HG03045 (cell line): ENCODE measurements around the gene FILIP1.

Experiments used
- ATAC-seq: cut with Tn5 transposase; IDR thresholded peaks from one replicate; pipeline ENCODE4 v1.9.1; 2021; ENCODE audit warnings: mild to moderate bottlenecking, moderate library complexity; ENCODE audit not compliant: unreplicated experiment

The FILIP1 gene

DNA sequence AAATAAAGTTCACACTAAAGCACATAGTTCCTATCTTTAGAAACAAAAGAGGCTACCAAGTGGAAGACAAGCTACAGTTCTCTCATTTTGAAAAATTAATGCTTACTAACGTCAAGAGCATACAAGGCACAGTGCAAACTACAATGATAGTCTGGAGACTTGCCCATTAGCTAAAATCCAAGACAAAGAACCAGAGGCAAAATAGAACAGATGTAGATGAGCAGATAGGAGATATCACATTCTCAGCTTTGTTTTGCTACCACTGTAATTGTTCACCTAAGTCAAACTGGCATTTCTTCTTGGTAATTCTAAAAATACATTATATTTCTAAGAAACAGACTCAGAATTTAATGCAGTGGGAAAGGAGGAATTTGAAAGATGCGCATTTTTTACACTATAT lies 214.2 kb downstream of the FILIP1 start:
- no peak for ATAC-seq

DNA sequence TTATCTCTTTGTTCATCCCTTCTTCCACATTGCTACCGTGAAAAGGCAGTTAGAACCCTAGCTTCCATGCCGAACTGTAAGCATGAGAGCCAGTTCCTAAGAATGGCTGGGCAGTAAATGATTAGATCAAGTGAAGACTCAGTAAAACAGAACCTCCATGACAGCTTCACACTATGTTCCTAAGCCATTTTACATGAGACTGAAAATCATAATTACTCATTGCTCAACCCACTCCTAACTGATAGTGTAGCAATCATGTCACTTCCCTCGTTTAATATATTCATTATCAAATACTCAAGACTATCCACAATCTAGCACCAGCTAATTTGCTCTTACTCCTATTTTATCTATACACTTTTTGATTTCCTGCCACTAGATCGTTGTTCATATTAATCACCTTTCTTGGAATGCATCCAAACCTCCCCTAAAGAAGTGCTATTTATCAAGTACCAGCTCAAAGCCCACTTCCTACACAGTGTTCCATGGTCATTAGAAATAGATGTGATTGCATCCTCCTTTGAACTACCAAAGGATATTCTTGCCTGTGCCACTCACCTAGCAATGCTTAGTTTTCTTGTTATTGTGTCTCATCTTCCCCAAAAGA lies 215.0 kb downstream of the FILIP1 start:
- ATAC-seq = no peak

DNA sequence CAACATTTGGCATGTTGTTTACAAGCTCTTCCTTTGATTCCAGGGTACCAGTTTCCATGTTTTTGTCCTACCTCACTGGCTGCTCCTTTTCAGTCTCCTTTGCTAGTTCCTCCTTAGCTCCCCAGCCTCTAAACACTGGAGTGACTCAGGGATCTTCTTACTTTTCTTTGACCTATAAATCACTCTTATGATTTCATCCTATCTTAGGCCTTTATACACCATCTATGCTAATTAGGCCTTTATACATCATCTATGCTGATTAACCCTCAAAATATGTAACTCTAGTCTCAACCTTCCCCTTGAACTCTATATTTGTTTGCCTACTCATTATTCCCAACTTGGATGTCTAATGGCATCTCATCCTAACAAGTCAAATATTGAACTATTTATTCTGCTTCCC lies 218.5 kb downstream of the FILIP1 start:
- ATAC-seq = no peak

DNA sequence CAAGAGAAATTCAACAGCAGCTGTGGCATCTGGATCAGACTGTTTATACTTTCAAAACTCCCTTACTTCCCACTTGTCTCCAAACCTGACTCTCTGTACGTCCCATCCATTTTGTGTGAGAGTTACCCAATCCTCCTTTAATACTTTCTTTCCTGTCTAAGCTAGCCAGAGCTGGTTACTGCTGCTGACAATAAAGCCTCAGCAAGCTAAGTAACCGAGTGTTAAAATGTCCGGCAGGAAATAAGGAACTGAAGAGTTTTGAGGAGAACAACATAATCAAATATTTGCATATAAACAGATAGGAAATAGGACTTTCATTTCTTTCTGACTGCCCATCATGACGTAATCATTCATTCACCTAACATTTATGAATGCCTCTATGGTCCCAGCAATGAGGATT lies 220.6 kb downstream of the FILIP1 start:
- ATAC-seq = no peak

DNA sequence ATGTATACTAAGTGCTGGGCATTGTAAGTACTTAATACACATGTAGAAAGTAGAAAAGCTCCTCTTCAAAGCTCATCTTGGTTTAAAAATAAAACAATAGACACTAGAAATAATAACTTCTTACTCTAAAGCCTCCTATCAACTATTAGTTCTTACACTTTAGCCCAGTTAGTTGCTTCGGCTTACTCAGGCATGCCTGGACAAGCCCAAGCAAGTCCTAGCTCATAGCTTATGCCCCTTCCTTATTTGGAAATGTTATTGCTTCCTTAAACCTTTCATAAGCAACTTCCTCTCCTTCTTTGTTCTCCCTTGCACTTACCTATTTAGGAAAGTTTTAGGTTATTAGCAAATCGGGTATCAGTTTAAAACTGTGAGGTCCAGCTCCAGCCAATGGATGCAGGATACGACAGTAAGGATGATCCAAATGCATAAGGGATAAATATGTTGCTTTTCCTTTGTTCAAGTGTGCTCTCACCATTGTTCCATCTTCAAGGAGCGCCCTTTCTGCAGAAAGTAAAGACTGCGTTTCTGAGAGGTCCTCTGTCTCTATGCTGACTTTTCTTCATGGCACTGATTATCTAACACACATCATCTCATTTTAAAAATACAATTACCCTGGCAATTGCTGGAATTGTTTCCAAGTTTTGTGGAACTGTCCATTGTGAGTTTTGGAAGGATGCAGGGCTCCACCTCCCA lies 221.3 kb downstream of the FILIP1 start:
- ATAC-seq = no peak

DNA sequence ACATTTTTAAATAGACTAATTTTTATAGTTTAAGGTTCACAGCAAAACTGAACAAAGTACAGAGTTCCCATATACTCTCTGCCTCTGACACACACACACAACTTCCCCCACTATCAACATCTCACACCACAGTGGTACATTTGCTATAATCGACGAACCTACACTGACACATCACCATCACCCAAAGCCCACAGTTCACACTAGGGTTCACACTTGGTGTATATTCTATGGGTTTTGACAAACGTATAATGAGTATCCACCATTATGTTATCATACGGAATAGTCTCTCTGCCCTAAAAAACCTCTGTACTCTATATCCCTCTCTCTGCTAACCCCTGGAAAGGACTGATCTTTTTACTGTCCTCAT lies 224.6 kb downstream of the FILIP1 start:
- ATAC-seq = no peak

DNA sequence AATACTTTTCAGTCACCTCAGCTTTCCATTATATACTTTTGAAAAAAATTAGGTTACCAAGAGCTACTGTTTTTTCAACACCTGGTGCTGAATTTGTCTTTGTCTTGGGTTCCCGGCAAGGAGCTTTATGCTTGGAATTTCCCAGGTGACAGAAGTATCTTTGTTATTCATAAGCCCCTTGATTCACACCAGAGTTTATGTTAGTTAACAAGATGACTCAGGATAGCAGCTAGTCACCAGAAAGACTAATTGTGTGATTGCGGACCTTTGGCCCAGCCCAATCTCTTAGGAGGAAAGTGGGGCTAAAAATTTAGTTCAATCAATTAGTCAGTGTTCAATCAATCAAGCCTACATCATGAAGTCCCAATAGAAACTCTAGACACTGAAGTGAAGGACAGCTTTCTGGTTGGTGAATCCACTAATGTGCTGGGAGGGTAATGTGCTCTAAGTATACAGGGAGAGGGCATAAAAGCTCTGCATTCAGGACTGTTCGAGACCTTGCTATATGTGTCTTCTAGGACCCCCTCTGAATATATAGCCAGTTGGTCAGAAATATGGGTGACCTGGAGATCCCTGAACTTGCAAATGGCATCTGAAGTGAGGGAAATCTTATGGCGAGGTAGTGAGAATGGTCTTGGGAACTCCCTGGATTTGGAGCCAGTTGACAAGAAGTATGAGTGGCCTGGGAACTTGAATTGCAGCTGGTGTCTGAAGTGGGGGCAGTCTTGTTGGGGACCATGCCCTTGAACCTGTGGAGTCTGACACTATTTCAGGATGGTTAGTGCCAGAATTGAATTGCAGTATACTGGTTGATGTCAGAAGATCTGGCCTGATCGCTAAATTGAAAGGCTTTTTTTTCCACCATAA lies 225.2 kb downstream of the FILIP1 start:
- ATAC-seq = no peak

DNA sequence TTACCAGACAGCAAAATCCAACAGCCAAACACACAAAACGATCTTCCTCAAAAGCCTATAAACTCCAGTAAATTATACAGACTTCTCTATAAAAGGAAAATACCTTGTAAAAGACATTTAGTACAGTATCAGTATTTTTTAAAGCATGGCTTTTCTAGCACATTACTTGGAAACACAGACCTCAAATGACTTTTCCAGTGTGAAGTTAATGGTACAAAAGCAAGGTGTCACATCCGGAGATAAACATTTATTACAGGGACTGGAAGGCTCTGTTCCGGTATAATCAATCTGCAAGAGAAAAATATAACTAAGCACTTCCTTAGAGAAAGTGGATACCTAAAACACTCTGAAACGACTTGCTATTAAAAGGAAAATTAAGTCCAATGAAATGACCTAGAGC lies 226.1 kb downstream of the FILIP1 start:
- no peak for ATAC-seq

DNA sequence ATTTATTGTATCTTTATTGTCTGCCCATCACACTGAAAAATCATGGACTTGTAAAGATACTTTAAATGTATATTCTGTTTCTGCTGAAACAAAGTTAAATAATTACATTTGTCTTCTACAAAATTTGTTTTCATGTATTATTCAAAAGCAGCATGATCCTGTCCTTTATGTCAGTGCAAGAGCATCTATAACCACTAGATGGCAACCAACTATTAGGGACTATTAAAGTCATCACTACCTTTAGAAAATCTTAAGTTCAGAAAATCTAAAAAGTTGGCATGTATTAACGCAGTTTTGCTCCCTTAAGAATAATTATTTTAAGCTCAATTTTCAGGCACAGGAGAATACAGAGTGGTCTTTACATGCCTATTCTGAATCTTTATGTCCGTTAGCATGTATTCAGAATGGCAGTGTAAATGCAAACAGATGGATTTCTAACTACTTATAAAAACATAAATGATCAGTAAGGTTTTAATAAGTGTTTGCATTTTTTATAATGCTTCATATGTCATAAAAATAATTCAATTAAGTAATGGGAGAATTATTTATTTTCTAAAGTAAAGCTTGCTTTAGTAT lies 226.8 kb downstream of the FILIP1 start:
- ATAC-seq = no peak

DNA sequence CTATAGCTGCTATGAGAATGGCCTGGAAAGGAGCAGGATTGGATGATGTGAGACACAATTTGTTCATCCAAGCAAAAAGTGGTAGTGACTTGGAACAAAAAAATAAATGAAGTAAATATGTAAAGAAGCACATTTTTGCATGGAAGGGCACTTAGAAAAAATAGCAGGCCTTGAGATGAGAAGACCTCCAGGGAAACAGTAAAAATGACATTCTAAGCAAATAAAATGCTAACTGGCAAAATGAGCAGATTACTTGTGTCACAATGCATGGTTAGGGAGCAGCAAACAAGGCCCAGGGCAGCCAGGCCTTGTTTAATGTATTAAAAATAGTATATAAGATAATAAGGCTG lies 230.2 kb downstream of the FILIP1 start:
- no peak for ATAC-seq

DNA sequence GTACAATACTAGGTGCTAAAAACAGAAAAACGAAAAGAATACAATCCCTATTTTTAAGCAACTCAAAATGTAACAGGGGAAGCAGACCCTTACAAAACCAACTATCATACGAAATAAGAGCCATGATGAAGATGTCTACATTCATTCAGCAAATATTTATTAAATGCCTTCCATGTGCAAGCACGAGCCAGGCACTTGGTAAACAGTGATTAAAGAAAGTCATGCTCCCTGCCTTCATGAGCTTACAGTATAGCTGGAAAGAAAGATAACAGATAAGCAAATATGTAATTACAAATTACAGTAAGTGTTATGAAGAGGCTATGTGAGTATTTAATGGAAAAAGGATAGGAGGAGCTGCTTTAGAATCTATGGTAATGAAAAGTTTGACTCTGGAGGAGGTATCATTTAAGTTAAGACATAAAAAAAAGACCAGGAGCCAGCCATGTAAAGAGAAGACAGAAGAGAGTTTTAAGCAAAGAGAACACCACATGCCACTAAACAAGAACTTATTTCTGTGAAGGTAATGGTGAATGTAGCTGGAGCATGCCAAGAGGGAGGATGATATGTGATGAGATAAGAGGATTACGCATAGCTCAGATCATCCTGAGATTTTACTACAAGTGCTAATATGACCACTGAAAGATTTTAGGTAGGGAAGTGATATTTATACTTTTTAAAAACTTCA lies 230.7 kb downstream of the FILIP1 start:
- ATAC-seq = no peak

DNA sequence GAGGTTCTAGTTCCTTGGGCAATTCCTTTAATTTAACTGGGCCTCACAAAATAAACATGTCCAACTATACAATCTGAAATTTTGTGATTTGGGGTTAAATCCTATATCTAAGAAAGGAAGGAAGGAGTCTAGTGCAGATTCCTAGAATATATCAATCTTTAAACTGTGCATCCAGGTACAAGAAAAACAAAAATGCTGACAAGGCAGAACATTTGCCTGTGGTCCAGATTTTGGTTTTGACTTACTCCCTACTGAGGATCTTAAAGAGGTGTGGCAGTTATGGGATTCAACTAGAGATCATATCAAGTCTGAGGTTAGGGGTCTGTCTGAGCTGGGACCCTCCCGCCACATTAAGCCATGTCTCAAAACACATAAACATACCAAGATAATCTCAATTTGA lies 232.3 kb downstream of the FILIP1 start:
- no peak for ATAC-seq

DNA sequence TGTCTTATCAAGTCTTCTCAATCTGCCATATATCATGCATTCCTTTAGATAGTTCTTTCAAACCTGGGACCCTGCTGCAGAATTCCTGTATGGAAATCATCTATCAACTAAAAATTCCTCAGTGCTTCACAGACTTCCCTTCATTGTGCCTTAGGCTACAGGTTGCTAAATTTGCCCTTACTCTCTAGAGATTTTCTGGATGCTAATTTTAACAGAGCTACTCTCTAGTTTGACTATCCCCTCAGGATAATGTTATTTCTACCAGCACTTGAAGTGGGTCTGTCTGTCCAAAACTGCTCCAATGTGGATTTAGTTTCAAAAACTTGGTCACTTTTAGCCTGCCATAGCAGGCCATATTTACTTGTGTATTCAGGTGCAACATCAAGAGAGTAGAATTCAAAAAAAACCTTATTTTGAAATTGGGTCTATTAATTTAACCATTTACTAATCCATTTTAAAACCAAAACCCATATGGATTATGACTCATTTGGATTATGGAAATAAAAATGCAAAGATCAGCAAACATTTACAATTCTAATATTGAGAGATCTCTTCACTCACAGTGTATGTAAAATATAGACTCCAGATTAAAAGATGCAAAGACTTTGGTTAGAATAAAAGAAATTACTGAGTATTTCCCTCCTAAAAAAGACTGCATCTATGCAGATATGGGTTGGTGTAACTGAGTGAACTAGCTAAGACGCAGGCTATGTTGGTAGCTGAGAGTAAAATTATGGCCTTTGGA lies 236.1 kb downstream of the FILIP1 start:
- no peak for ATAC-seq

DNA sequence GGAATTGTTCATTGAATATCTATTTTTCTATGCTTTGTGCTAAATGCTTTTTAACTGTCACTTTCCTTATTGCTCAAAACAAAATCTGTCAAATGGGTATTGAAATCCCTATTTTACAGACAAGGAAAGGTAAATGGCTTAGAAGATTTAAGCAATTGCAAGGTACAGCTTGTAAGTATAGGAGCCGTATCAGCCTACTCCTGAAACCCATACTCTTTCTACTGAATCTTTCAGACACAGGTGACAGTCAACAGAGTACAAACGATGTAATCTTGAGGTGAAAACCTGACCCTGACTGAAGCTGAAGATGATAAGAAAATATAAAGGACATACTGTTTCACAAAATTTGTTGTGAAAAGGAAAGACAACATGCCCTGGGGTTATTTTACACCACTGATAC lies 243.0 kb downstream of the FILIP1 start:
- no peak for ATAC-seq

DNA sequence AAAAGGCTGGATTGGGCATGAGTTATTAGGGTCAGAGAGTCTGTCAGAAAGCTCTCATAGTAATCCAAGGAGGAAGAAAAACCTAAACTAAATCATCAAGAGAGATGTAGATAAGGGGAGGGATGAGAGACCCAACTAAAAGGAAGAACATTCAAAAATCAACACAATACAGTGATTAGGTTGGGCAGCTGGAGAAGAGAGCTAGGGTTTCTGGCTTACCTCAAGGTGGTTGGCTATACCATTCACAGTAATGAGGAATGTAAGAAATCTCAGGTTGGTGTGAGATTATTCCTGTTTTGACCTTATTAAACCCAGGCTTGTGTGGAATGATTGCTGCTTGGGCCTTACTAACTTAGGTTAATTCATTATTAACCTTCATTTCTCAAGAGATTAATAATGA lies 243.8 kb downstream of the FILIP1 start:
- ATAC-seq = no peak

DNA sequence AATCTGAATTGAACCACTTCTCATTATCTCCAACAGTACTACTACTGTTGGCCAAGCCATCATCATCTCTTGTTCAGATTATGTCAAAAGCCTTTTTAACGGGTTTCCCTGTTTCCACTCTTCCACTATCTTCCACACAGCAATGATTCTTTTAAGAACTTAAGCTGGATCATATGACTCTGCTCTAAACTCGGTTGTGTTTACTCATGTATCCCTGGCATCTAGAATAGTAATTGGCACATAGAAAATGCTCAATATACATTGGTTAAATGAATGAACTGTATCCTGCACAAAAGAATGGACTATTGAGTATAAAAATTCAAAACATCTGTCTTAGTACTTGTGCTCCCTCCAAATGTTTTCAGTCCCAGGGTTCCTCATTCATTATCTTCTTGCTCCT lies 247.2 kb downstream of the FILIP1 start:
- no peak for ATAC-seq

DNA sequence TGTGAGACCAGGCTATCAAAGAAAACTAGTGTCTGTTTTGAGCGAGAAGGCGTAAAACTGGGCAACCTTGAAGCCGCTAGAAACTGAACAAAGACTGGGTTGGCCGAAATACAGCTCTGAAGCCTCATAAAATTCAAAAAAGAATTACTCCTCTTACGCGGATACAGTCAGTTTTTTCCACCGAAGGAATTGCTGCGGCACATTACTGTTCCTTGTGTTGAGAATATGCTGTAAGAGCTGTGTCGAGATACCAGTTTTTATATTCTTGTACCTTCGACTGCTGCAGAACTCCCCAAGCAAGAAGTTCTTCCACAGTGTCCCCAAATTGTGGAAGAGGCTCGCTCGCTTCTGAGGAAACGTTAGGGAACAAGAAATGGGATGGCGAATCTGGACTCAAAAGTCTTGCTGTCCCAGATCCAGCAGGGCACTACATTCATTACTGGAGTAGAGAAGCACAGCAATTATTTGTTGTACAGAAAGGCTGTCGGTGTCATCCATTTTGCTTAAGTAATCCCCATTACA lies 249.5 kb downstream of the FILIP1 start:
- peak; percentile 17 for ATAC-seq

DNA sequence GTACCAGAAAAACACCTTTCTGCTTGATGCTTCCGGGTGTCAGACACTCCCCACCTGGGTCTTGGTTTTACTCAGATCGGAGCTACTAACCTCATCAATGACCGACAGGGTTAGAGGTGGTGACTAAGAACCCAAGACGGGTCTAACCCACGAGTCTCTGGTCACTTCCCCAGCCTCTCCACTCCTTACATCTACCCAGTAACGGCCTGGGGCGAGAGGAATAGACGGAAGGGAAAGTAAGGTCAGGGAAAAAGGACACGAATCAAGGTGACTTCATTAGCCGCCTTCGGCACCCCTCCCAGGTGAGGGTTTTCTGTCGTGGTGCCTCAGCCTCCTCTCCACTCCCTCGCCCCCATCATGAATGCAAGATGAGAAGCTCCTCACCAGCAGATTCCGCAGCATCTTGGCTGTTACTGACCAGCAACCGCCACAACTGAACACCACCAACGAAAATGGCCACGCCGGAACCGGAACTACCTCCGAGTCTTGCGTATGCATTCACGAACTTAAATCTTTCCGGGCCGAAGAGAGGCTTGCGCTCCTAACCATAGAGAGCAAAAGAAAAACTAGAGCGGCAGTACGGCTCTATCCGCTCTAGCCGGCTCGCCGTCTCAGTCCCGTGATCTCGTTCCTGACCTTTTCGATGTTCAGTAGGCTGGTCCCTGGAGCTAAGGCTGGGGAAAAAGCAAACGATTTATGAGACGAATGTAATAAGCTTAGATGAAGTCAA lies 250.1 kb downstream of the FILIP1 start, which contains the start of gene COX7A2:
TSS of gene COX7A2 (minus strand) at position 469 of the 730 bp plus-strand sequence. CDS start at position 402, 67 bp downstream.
- ATAC-seq = peak; percentile 96
